GM18519 (cell line): Measurements from ENCODE around the gene APOLD1.
"Not testable (repeated sequence)": the region's sequence is repeated elsewhere in the genome, so short reads cannot be mapped to it uniquely, and the experiment has no call there.

Experiments
- ATAC-seq: cut with Tn5 transposase; IDR thresholded peaks from one replicate; pipeline ENCODE4 v1.9.1; 2021; ENCODE audit warnings: mild to moderate bottlenecking, moderate library complexity; ENCODE audit not compliant: unreplicated experiment, low FRiP score

The APOLD1 gene

GRCh38 chr12:12784116-12784515 is 1.3 kb upstream of the APOLD1 start:
- ATAC-seq = no peak

GRCh38 chr12:12786351-12786705 is 869 bp downstream of the APOLD1 start:
- no peak for ATAC-seq

- peak; percentile 78 for ATAC-seq
Measured at GRCh38 chr12:12786706-12787601, 1.5 kb downstream of the APOLD1 start.

GRCh38 chr12:12788131-12788530 is 2.7 kb downstream of the APOLD1 start:
- no peak for ATAC-seq

- ATAC-seq = peak; percentile 52
Measured at GRCh38 chr12:12788675-12789368, 3.4 kb downstream of the APOLD1 start.

GRCh38 chr12:12790956-12791355 is 5.5 kb downstream of the APOLD1 start:
- ATAC-seq = no peak

- ATAC-seq = no peak
Measured at GRCh38 chr12:12791756-12792369, 6.4 kb downstream of the APOLD1 start.

GRCh38 chr12:12792421-12792820 is 7.0 kb downstream of the APOLD1 start:
- no peak for ATAC-seq

- ATAC-seq = no peak
Measured at GRCh38 chr12:12794686-12795085, 9.2 kb downstream of the APOLD1 start.

- no peak for ATAC-seq
Measured at GRCh38 chr12:12796171-12796570, 10.7 kb downstream of the APOLD1 start.

GRCh38 chr12:12796928-12797793 is 11.7 kb downstream of the APOLD1 start:
- no peak for ATAC-seq

- ATAC-seq = no peak
Measured at GRCh38 chr12:12797794-12798152, 12.3 kb downstream of the APOLD1 start.

GRCh38 chr12:12798480-12798879 is 13.0 kb downstream of the APOLD1 start:
- no peak for ATAC-seq

- ATAC-seq = no peak
Measured at GRCh38 chr12:12799163-12799920, 13.9 kb downstream of the APOLD1 start.

GRCh38 chr12:12800406-12801180 is 15.1 kb downstream of the APOLD1 start:
- no peak for ATAC-seq

- ATAC-seq = not testable (repeated sequence)
Measured at GRCh38 chr12:12801656-12802055, 16.2 kb downstream of the APOLD1 start.

- ATAC-seq = peak; percentile 80
Measured at GRCh38 chr12:12803186-12803585, 17.7 kb downstream of the APOLD1 start.

- ATAC-seq = no peak
Measured at GRCh38 chr12:12804011-12804410, 18.6 kb downstream of the APOLD1 start.

GRCh38 chr12:12804432-12804886 is 19.0 kb downstream of the APOLD1 start:
- no peak for ATAC-seq
